H9 (cell line): ENCODE measurements around the gene THSD7B. TPM values are rescaled to one million over a fixed set of nuclear protein-coding genes. Genes with fewer than 3 reads are reported as not detected.

Experiments used
- DNase-seq: peaks from one replicate; pipeline ENCODE4 v3.0.0-alpha.2; 2017
- H2AFZ ChIP-seq: one replicate; pipeline ENCODE4 v1.6.1; 2013; ENCODE audit warnings: mild to moderate bottlenecking, low read length, control low read depth, moderate library complexity
- H2AK5ac ChIP-seq: 2 replicates; pipeline ENCODE4 v1.6.1; 2013; ENCODE audit warnings: low read length, control low read depth, mixed read lengths; ENCODE audit not compliant: insufficient read length
- H2BK120ac ChIP-seq: one replicate; pipeline ENCODE4 v1.6.1; 2013; ENCODE audit warnings: low read depth, mild to moderate bottlenecking, low read length, control low read depth, inconsistent platforms; ENCODE audit not compliant: poor library complexity, severe bottlenecking
- H2BK12ac ChIP-seq: 2 replicates; pipeline ENCODE4 v1.6.1; 2013; ENCODE audit warnings: low read length, control low read depth, mixed read lengths, low read depth; ENCODE audit not compliant: insufficient read length
- H2BK15ac ChIP-seq: 2 replicates; pipeline ENCODE4 v1.6.1; 2013; ENCODE audit warnings: low read depth, low read length, control low read depth
- H2BK20ac ChIP-seq: one replicate; pipeline ENCODE4 v1.6.1; 2013; ENCODE audit warnings: low read depth, mild to moderate bottlenecking, low read length, control low read depth, inconsistent platforms; ENCODE audit not compliant: poor library complexity, severe bottlenecking
- H2BK5ac ChIP-seq: 2 replicates; pipeline ENCODE4 v1.6.1; 2013; ENCODE audit warnings: low read length, control low read depth, mixed read lengths; ENCODE audit not compliant: insufficient read length
- H3K14ac ChIP-seq: 2 replicates; pipeline ENCODE4 v1.6.1; 2013; ENCODE audit warnings: low read length, control low read depth; ENCODE audit not compliant: insufficient read depth
- H3K18ac ChIP-seq: 2 replicates; pipeline ENCODE4 v1.6.1; 2013; ENCODE audit warnings: low read depth, mild to moderate bottlenecking, mixed read lengths, low read length, control low read depth; ENCODE audit not compliant: insufficient read length
- H3K23ac ChIP-seq: 2 replicates; pipeline ENCODE4 v1.6.1; 2013; ENCODE audit warnings: low read length, control low read depth, mixed read lengths, low read depth; ENCODE audit not compliant: insufficient read length
- H3K23me2 ChIP-seq: 2 replicates; pipeline ENCODE4 v1.6.1; 2013; ENCODE audit warnings: low read depth, mild to moderate bottlenecking, mixed read lengths, low read length, control low read depth; ENCODE audit not compliant: insufficient read length, poor library complexity, severe bottlenecking
- H3K27ac ChIP-seq: 2 replicates; pipeline ENCODE4 v1.5.1; 2013; ENCODE audit warnings: low read length, control low read depth, mixed read lengths, low read depth; ENCODE audit not compliant: insufficient read length
- H3K27me3 ChIP-seq: 2 replicates; pipeline ENCODE4 v1.6.1; 2013; ENCODE audit warnings: low read length, control low read depth, inconsistent platforms; ENCODE audit not compliant: insufficient read depth
- H3K4ac ChIP-seq: 2 replicates; pipeline ENCODE4 v1.6.1; 2013; ENCODE audit warnings: low read depth, mild to moderate bottlenecking, control low read depth, inconsistent platforms, low read length, moderate library complexity
- H3K4me1 ChIP-seq: 2 replicates; pipeline ENCODE4 v1.6.1; 2013; ENCODE audit warnings: low read length, control low read depth, inconsistent platforms; ENCODE audit not compliant: insufficient read depth
- H3K4me2 ChIP-seq: 2 replicates; pipeline ENCODE4 v1.6.1; 2013; ENCODE audit warnings: low read length, control low read depth, mixed read lengths; ENCODE audit not compliant: insufficient read length, insufficient read depth
- H3K56ac ChIP-seq: 2 replicates; pipeline ENCODE4 v1.6.1; 2013; ENCODE audit warnings: low read depth, mild to moderate bottlenecking, mixed read lengths, low read length, control low read depth; ENCODE audit not compliant: insufficient read length
- H3K79me1 ChIP-seq: 2 replicates; pipeline ENCODE4 v1.6.1; 2013; ENCODE audit warnings: low read depth, mild to moderate bottlenecking, moderate library complexity, low read length, control low read depth, inconsistent platforms; ENCODE audit not compliant: insufficient read depth, poor library complexity, severe bottlenecking
- H3K79me2 ChIP-seq: 2 replicates; pipeline ENCODE4 v1.6.1; 2013; ENCODE audit warnings: low read length, control low read depth, inconsistent platforms; ENCODE audit not compliant: insufficient read depth
- H3K9ac ChIP-seq: 2 replicates; pipeline ENCODE4 v1.6.1; 2013; ENCODE audit warnings: low read length, control low read depth, mixed read lengths; ENCODE audit not compliant: insufficient read length; ENCODE audit errors: extremely low read depth
- H3K9me3 ChIP-seq: one replicate; pipeline ENCODE4 v1.6.1; 2013; ENCODE audit warnings: low read depth, low read length, inconsistent platforms; ENCODE audit not compliant: control insufficient read depth
- H3T11ph ChIP-seq: one replicate; pipeline ENCODE4 v1.6.1; 2013; ENCODE audit warnings: mild to moderate bottlenecking, low read length, control low read depth, inconsistent platforms
- H4K20me1 ChIP-seq: one replicate; pipeline ENCODE4 v1.6.1; 2013; ENCODE audit not compliant: control insufficient read depth, insufficient read length, insufficient read depth
- H4K5ac ChIP-seq: 2 replicates; pipeline ENCODE4 v1.6.1; 2013; ENCODE audit warnings: low read depth, mild to moderate bottlenecking, mixed read lengths, low read length, control low read depth; ENCODE audit not compliant: insufficient read length
- H4K8ac ChIP-seq: replicated peaks from 2 replicates; pipeline ENCODE4 v1.6.1; 2013; ENCODE audit warnings: low read length, control low read depth, mixed read lengths, low read depth; ENCODE audit not compliant: insufficient read length
- H4K91ac ChIP-seq: 2 replicates; pipeline ENCODE4 v1.6.1; 2013; ENCODE audit warnings: low read depth, mild to moderate bottlenecking, moderate library complexity, mixed read lengths, low read length, control low read depth; ENCODE audit not compliant: insufficient read length
- H3K27ac Mint-ChIP-seq, 3 experiments: 2 replicates in 2 of 3; 3 replicates in 1 of 3; pipeline ENCODE4 v1.8.0; 2020 to 2021; ENCODE audit warnings: mixed read lengths in 3 of 3, mild to moderate bottlenecking in 1 of 3, moderate library complexity in 1 of 3
- H3K27me3 Mint-ChIP-seq: 2 replicates; pipeline ENCODE4 v1.8.0; 2021; ENCODE audit warnings: low read depth, mild to moderate bottlenecking, moderate library complexity, mixed read lengths
- H3K36me3 Mint-ChIP-seq, 3 experiments: 2 replicates in 2 of 3; 3 replicates in 1 of 3; pipeline ENCODE4 v1.8.0; 2020 to 2021; ENCODE audit warnings: low read depth in 3 of 3, mixed read lengths in 3 of 3; ENCODE audit not compliant: insufficient read depth in 1 of 3
- H3K4me1 Mint-ChIP-seq, 2 experiments: 2 replicates each; pipeline ENCODE4 v1.8.0; 2020; ENCODE audit warnings: mixed read lengths in 2 of 2
- H3K4me3 Mint-ChIP-seq, 2 experiments: 2 replicates in 1 of 2; 3 replicates in 1 of 2; pipeline ENCODE4 v1.8.0; 2020 to 2021; ENCODE audit warnings: mild to moderate bottlenecking in 2 of 2, mixed read lengths in 2 of 2, moderate library complexity in 1 of 2
- H3K9me3 Mint-ChIP-seq, 2 experiments: 2 replicates in 1 of 2; 3 replicates in 1 of 2; pipeline ENCODE4 v1.8.0; 2020; ENCODE audit warnings: mild to moderate bottlenecking in 2 of 2, mixed read lengths in 2 of 2, moderate library complexity in 1 of 2
- CTCF ChIP-seq: fragments of 200-600 bp; sonication (generic); conservative IDR thresholded peaks from 3 replicates; pipeline ENCODE4 v1.8.0; 2021; ENCODE audit warnings: antibody characterized with exemption, mild to moderate bottlenecking
- WGBS: extraction: QIAGEN DNeasy Blood & Tissue Kit; methylation state at CpG from one replicate; pipeline ENCODE4 v1.1.7; 2013; ENCODE audit warnings: missing lambda C conversion rate, low lambda C conversion rate, mixed read lengths; ENCODE audit not compliant: insufficient read length; ENCODE audit errors: extremely low coverage; 5-methylcytosine and 5-hydroxymethylcytosine counted together
- total RNA-seq: library from RNA; stranded (reverse); gene quantifications from 2 replicates; pipeline ENCODE4 v1.2.1, GENCODE V29; 2021

The THSD7B gene
- total RNA-seq, 1 experiment from 2014 or later = 0.85 TPM

GRCh38 chr2:137167651-137168050 lies 402.3 kb downstream of the THSD7B start:
- Histone ChIP-seq H3K56ac (no peak overlapping the region), H2BK15ac (no peak overlapping the region), H4K91ac (no peak overlapping the region), H3K23me2 (no peaks in the 10 kb centered on the region), H3K9me3 (no peaks in the 10 kb centered on the region), H3K23ac (no peak overlapping the region), H3K4ac (no peak overlapping the region), H3K9ac (no peak overlapping the region), H4K20me1 (no peaks in the 10 kb centered on the region), H3K27ac (no peak overlapping the region), H2AFZ (no peak overlapping the region), H3K18ac (no peak overlapping the region), H2BK12ac (no peak overlapping the region), H2BK20ac (no peak overlapping the region), H2BK120ac (no peak overlapping the region), H3T11ph (no peak overlapping the region), H2BK5ac (no peak overlapping the region), H3K14ac (no peak overlapping the region), H3K79me1 (no peaks in the 10 kb centered on the region), H3K4me2 (no peak overlapping the region), H3K79me2 (no peaks in the 10 kb centered on the region), H3K4me1 (no peaks in the 10 kb centered on the region), H3K27me3 (no peaks in the 10 kb centered on the region), H4K5ac (no peak overlapping the region), H2AK5ac (no peak overlapping the region), H4K8ac (no peak overlapping the region)
- Mint-ChIP-seq H3K4me1 (no peaks in the 10 kb centered on the region), H3K27me3 (no peaks in the 10 kb centered on the region), H3K36me3 (no peaks in the 10 kb centered on the region), H3K27ac (no peak overlapping the region), H3K9me3 (no peaks in the 10 kb centered on the region; a peak in 1 of 5 replicates), H3K4me3 (no peak overlapping the region)
- no CpG with 5 or more reads among the region's 3 CpGs for WGBS
- DNase-seq = no peak
- TF ChIP-seq CTCF = no peak
